K562 (cell line): ENCODE results near the gene BRSK1. TPM values are rescaled to one million over a fixed set of nuclear protein-coding genes. Genes with fewer than 3 reads are reported as not detected.

Source experiments
- ATAC-seq: fragments of 200-7000 bp; cut with Tn5 transposase; 3 replicates; pipeline ENCODE4 v1.9.1; 2020; ENCODE audit warnings: moderate library complexity
- BruUV-seq: library from RNA; stranded (reverse); fragments of 400-500 nt; replicated peaks from 2 replicates; lab custom pipeline; 2021; lab: Mats Ljungman, UMichigan
- CTCF ChIA-PET: fragments of 300-600 bp; formaldehyde crosslinking; extraction: SDS; loops from one replicate; lab custom pipeline; 2021; ENCODE audit warnings: low intra/inter-chr PET ratio; lab: Yijun Ruan, JAX
- POLR2A ChIA-PET: fragments of 300-600, 350-650 bp; sonication (Branson Sonifier 250); formaldehyde crosslinking; extraction: SDS; loops from one replicate; lab custom pipeline; 2021; ENCODE audit warnings: antibody characterized with exemption, inconsistent platforms; lab: Yijun Ruan, JAX
- DNase-seq, 4 experiments: peaks; one replicate each; pipeline versions ENCODE4 v3.0.0 to v3.0.0-alpha.2; 2011 to 2018; ENCODE audit warnings: low spot score in 3 of 4, mixed read lengths in 3 of 4; ENCODE audit errors: extremely low read depth in 1 of 4
- FAIRE-seq: peaks from 2 replicates; lab custom pipeline; 2011; peaks lifted over from hg19 to GRCh38; lab: Jason Lieb, UNC
- H2AFZ ChIP-seq: 2 replicates; pipeline ENCODE4 v1.6.0; 2011; ENCODE audit warnings: low read depth, low read length, control low read depth, inconsistent platforms
- H3K27ac ChIP-seq: fragments of 200-600 bp; 3 replicates; pipeline ENCODE4 v1.8.0; 2011; ENCODE audit warnings: low read depth, mild to moderate bottlenecking, control low read depth, inconsistent platforms, low read length, moderate library complexity, mixed read lengths; ENCODE audit errors: extremely low read depth
- H3K27me3 ChIP-seq, 2 experiments: fragments of 300-600 bp in 1 of 2; 2 replicates in 1 of 2; 3 replicates in 1 of 2; pipeline versions ENCODE4 v1.6.0 to v1.8.0; 2011; ENCODE audit warnings: inconsistent platforms in 2 of 2, low read length in 2 of 2, mild to moderate bottlenecking in 1 of 2, mixed read lengths in 1 of 2, moderate library complexity in 1 of 2; ENCODE audit not compliant: control insufficient read depth in 2 of 2, insufficient read depth in 2 of 2
- H3K36me3 ChIP-seq: fragments of 300-600 bp; 3 replicates; pipeline ENCODE4 v1.8.0; 2011; ENCODE audit warnings: mild to moderate bottlenecking, low read length, inconsistent platforms; ENCODE audit not compliant: control insufficient read depth, insufficient read depth
- H3K4me1 ChIP-seq, 2 experiments: fragments of 200-600 bp in 1 of 2; replicated peaks in 1 of 2; 2 replicates in 1 of 2; 3 replicates in 1 of 2; pipeline versions ENCODE4 v1.5.1 to v1.8.0; 2011; ENCODE audit warnings: inconsistent platforms in 2 of 2, low read length in 2 of 2, mild to moderate bottlenecking in 1 of 2, mixed read lengths in 1 of 2, moderate library complexity in 1 of 2; ENCODE audit not compliant: control insufficient read depth in 2 of 2, insufficient read depth in 2 of 2
- H3K4me2 ChIP-seq: 2 replicates; pipeline ENCODE4 v1.6.1; 2011; ENCODE audit warnings: low read length, control low read depth, inconsistent platforms, mixed read lengths; ENCODE audit not compliant: insufficient read depth
- H3K4me3 ChIP-seq: fragments of 200-600 bp; sonication (generic), shearing (Covaris generic); 2 replicates; pipeline ENCODE4 v1.5.1; 2016; ENCODE audit warnings: control low read depth, inconsistent platforms
- H3K79me2 ChIP-seq: fragments of 200-600 bp; 3 replicates; pipeline ENCODE4 v1.8.0; 2011; ENCODE audit warnings: low read length, inconsistent platforms; ENCODE audit not compliant: control insufficient read depth, insufficient read depth
- H3K9ac ChIP-seq, 2 experiments: 2 replicates each; pipeline versions ENCODE4 v1.6.0 to v1.6.1; 2011; ENCODE audit warnings: low read depth in 2 of 2, low read length in 2 of 2, control low read depth in 1 of 2, inconsistent platforms in 1 of 2, mild to moderate bottlenecking in 1 of 2, mixed read lengths in 1 of 2; ENCODE audit not compliant: insufficient read depth in 1 of 2
- H3K9me1 ChIP-seq: one replicate; pipeline ENCODE4 v1.6.0; 2011; ENCODE audit warnings: inconsistent platforms, mild to moderate bottlenecking, low read length, moderate library complexity; ENCODE audit not compliant: control insufficient read depth, insufficient read depth
- H3K9me3 ChIP-seq: replicated peaks from 2 replicates; pipeline ENCODE4 v1.5.1; 2011; ENCODE audit warnings: low read depth, low read length, inconsistent platforms; ENCODE audit not compliant: control insufficient read depth, insufficient read depth
- H4K20me1 ChIP-seq: replicated peaks from 2 replicates; pipeline ENCODE4 v1.6.1; 2011; ENCODE audit warnings: low read length, inconsistent platforms, mixed read lengths; ENCODE audit not compliant: control insufficient read depth, insufficient read depth
- CBFA2T2 ChIP-seq: fragments of 450-650 bp; conservative IDR thresholded peaks from 2 replicates; pipeline ENCODE4 v1.6.1; 2017; ENCODE audit warnings: mild to moderate bottlenecking
- CBFB ChIP-seq: sonication (generic); formaldehyde crosslinking; IDR thresholded peaks from 2 replicates; pipeline ENCODE4 v1.4.0; 2020; ENCODE audit warnings: mild to moderate bottlenecking, missing genetic modification reagents
- CEBPB ChIP-seq: fragments of 450-650 bp; IDR thresholded peaks from 2 replicates; pipeline ENCODE4 v1.6.1; 2016; ENCODE audit warnings: missing genetic modification characterization, missing compliant biosample characterization
- HCFC1 ChIP-seq: IDR thresholded peaks from 2 replicates; pipeline ENCODE4 v1.6.1; 2012; ENCODE audit warnings: low read depth, low read length, improper control_type of control experiment
- WGBS: fragments of 100-300 bp; shearing (Covaris generic); methylation state at CpG from one replicate; pipeline ENCODE4 v1.1.6; 2016; ENCODE audit warnings: low coverage, mixed read lengths; ENCODE audit not compliant: insufficient coverage; ENCODE audit errors: missing lambda C conversion rate; 5-methylcytosine and 5-hydroxymethylcytosine counted together
- in situ Hi-C: fragments of 300-500 bp; cut with MboI; formaldehyde crosslinking; loops from 4 replicates; pipeline ENCODE4 v1.15.0; 2018; ENCODE audit warnings: inconsistent platforms, mixed read lengths
- intact Hi-C: fragments of 100-400 bp; cut with micrococcal nuclease; formaldehyde crosslinking; loops from 2 replicates; pipeline ENCODE4 v1.14.2; 2022
- polyA plus RNA-seq, 8 experiments: library from polyadenylated mRNA; depleted of rRNA in 4 of 8; stranded (reverse) in 5 of 8; unstranded in 3 of 8; fragments of >200 nt; fragmentation: Nextera tagmentation in 2 of 8; fragmentation: Illumina TruSeq in 1 of 8; extraction: Ambion mirVana in 2 of 8; extraction: Trizol in 1 of 8; gene quantifications; 2 replicates each; pipeline versions ENCODE4 v1.2.1 to v1.2.3, GENCODE V29; 2011 to 2014; ENCODE audit warnings: inconsistent platforms in 1 of 8, missing spikeins in 1 of 8
- total RNA-seq, 7 experiments: library from RNA; depleted of rRNA in 6 of 7; stranded (reverse); fragments of >200 nt in 6 of 7; fragmentation: Illumina TruSeq in 2 of 7; extraction: Trizol in 2 of 7; gene quantifications; 2 replicates each; pipeline versions ENCODE4 v1.2.1 to v1.2.3, GENCODE V29; 2011 to 2021; ENCODE audit warnings: low replicate concordance in 1 of 7
- TF ChIP-seq, protein P1 (sequence below), 2 experiments: fragments of 450-650 bp in 1 of 2; sonication (generic) in 1 of 2; formaldehyde crosslinking in 1 of 2; IDR thresholded peaks in 1 of 2; conservative IDR thresholded peaks in 1 of 2; 2 replicates each; pipeline versions ENCODE4 v1.6.1 to v1.8.1; 2016 to 2023; ENCODE audit warnings: mild to moderate bottlenecking in 2 of 2, moderate library complexity in 2 of 2, inconsistent platforms in 1 of 2, missing genetic modification reagents in 1 of 2

The BRSK1 gene
- total and polyA plus RNA-seq, 9 of the 15 experiments (the other 6 are each of a cell fraction or from before 2014, with no cell fraction given) = 1.7 to 9.3 (median 3.8) TPM; not detected in 2

DNA sequence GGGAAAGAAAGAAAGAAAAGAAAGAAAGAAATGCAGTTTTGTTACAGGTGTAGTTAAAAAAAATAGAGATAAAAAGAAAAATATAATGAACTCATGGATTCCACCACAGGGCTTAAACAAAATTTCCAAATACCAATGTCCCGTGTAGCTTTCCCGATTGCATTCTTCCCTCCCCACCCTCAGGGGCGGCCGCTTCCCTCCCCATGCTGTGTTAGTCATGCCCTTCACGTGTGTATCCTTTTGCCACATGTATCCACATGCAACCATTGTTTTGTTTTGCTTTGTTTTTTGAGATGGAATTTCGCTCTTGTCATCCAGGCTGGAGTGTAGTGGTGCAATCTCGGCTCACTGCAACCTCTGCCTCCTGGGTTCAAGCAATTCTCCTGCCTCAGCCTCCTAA, 52.3 kb downstream of the BRSK1 start:
- no peaks in the 10 kb centered on the region for H3K9me1 ChIP-seq
- H3K9ac ChIP-seq = no peak overlapping the region
- ChIA-PET POLR2A (interaction anchor here (0.5 to 1.9 kb wide), 3 partner anchors 14 to 140 kb away, joined by 3 to 4 read pairs (median 4); partner anchors contain the start of gene ZNF628), CTCF (no interaction called here)
- H3K4me2 ChIP-seq = no peak overlapping the region
- TF ChIP-seq CBFB = no peak
- TF ChIP-seq CEBPB (tag) = 0 out of 2 replicates have a peak, but pooled peaks have one; percentile 17
- no peak for TF ChIP-seq HCFC1
- TF ChIP-seq, protein P1, sequence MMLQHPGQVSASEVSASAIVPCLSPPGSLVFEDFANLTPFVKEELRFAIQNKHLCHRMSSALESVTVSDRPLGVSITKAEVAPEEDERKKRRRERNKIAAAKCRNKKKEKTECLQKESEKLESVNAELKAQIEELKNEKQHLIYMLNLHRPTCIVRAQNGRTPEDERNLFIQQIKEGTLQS (IDR thresholded peaks at IDR 0.05) = peak; percentile 19; the same call in 1 of the 2 replicates
- TF ChIP-seq, protein P1 (CRISPR knock-in tag; conservative IDR thresholded peaks at IDR 0.05) = no peak
- TF ChIP-seq CBFA2T2 = no peak
- TF ChIP-seq, all 486 proteins: peak for 2
- DNase-seq = no peak
- no peaks in the 10 kb centered on the region for H3K27me3 ChIP-seq
- peaks cover 12% of the 10 kb centered on the region for H3K79me2 ChIP-seq
- H3K4me3 ChIP-seq = no peak overlapping the region
- no peaks in the 10 kb centered on the region; the same call in 1 of the 2 replicates for H3K9me3 ChIP-seq
- no peak overlapping the region for H2AFZ ChIP-seq
- no peak for ATAC-seq
- H4K20me1 ChIP-seq = no peaks in the 10 kb centered on the region
- BruUV-seq = no TSS peak
- H3K27ac ChIP-seq = no peak overlapping the region
- WGBS = 38% methylated on average over 7 of the region's 7 CpGs
- in situ Hi-C loops (no loop called here), intact Hi-C loops (loop anchor here (5.0 kb wide), 1 partner anchor 34 kb away; no protein-coding TSS in a partner anchor)
- no peak for FAIRE-seq
- peaks cover 0 to 19% of the 10 kb centered on the region in 2 experiments; a peak in 4 of 5 replicates for H3K4me1 ChIP-seq
- no peaks in the 10 kb centered on the region for H3K36me3 ChIP-seq
